Caco-2 (cell line): ENCODE results near the gene CC2D2A. TPM values are rescaled to one million over a fixed set of nuclear protein-coding genes. Genes with fewer than 3 reads are reported as not detected.

Source experiments
- BruUV-seq: library from RNA; stranded (reverse); fragments of 400-500 nt; replicated peaks from 2 replicates; lab custom pipeline; 2021; lab: Mats Ljungman, UMichigan
- CTCF ChIA-PET: fragments of 300-600 bp; sonication (Branson Sonifier 250); formaldehyde crosslinking; loops from one replicate; lab custom pipeline; 2022; ENCODE audit warnings: antibody characterized with exemption; lab: Charles Lee
- POLR2A ChIA-PET: fragments of 300-600 bp; sonication (Branson Sonifier 250); formaldehyde crosslinking; loops from one replicate; lab custom pipeline; 2022; ENCODE audit warnings: antibody characterized with exemption; lab: Charles Lee
- DNase-seq, 2 experiments: peaks; one replicate each; pipeline versions ENCODE4 v3.0.0 to v3.0.0-alpha.2; 2020 to 2022
- H3K27me3 ChIP-seq: replicated peaks from 2 replicates; pipeline ENCODE4 v1.6.0; 2011; ENCODE audit warnings: low read length; ENCODE audit not compliant: control insufficient read depth, insufficient read depth
- H3K36me3 ChIP-seq: 2 replicates; pipeline ENCODE4 v1.5.1; 2011; ENCODE audit warnings: low read length; ENCODE audit not compliant: control insufficient read depth, insufficient read depth
- H3K4me1 ChIP-seq: fragments of 250-450 bp; sonication (Bioruptor Pico); 2 replicates; pipeline ENCODE4 v1.5.1; 2020; ENCODE audit warnings: mild to moderate bottlenecking
- H3K4me3 ChIP-seq: 2 replicates; pipeline ENCODE4 v1.5.1; 2011; ENCODE audit warnings: low read depth, mild to moderate bottlenecking, control low read depth, low read length
- H3K9me3 ChIP-seq: fragments of 250-450 bp; sonication (Bioruptor Pico); 2 replicates; pipeline ENCODE4 v1.5.1; 2020; ENCODE audit warnings: mild to moderate bottlenecking, moderate library complexity
- H3K27ac Mint-ChIP-seq: one replicate; pipeline ENCODE4 v1.8.0; 2022; ENCODE audit warnings: mixed read lengths; ENCODE audit not compliant: unreplicated experiment
- H3K27me3 Mint-ChIP-seq: one replicate; pipeline ENCODE4 v1.8.0; 2022; ENCODE audit warnings: mixed read lengths; ENCODE audit not compliant: insufficient read depth, unreplicated experiment
- H3K36me3 Mint-ChIP-seq: one replicate; pipeline ENCODE4 v1.8.0; 2022; ENCODE audit warnings: mild to moderate bottlenecking, mixed read lengths; ENCODE audit not compliant: insufficient read depth, unreplicated experiment
- H3K4me1 Mint-ChIP-seq: one replicate; pipeline ENCODE4 v1.8.0; 2022; ENCODE audit warnings: low read depth, mixed read lengths; ENCODE audit not compliant: unreplicated experiment
- H3K4me3 Mint-ChIP-seq: one replicate; pipeline ENCODE4 v1.8.0; 2022; ENCODE audit warnings: mild to moderate bottlenecking, moderate library complexity, mixed read lengths; ENCODE audit not compliant: unreplicated experiment
- H3K9me3 Mint-ChIP-seq: one replicate; pipeline ENCODE4 v1.8.0; 2022; ENCODE audit warnings: mixed read lengths; ENCODE audit not compliant: unreplicated experiment
- intact Hi-C: fragments of 100-400 bp; cut with micrococcal nuclease; formaldehyde crosslinking; loops from one replicate; pipeline ENCODE4 v1.10.0; 2022; ENCODE audit not compliant: unreplicated experiment
- total RNA-seq: library from RNA; stranded (reverse); gene quantifications from 2 replicates; pipeline ENCODE4 v1.2.3, GENCODE V29; 2022
- TF ChIP-seq, protein P1 (sequence below), 2 experiments: fragments of 200-600 bp in 1 of 2; IDR thresholded peaks; 1 replicate in 1 of 2; 2 replicates in 1 of 2; pipeline versions ENCODE4 v1.5.1 to v1.8.0; 2011 to 2022; ENCODE audit warnings: antibody characterized with exemption in 1 of 2, control low read depth in 1 of 2, inconsistent platforms in 1 of 2, low read depth in 1 of 2, low read length in 1 of 2, mild to moderate bottlenecking in 1 of 2, moderate library complexity in 1 of 2; ENCODE audit not compliant: insufficient read depth in 1 of 2, severe bottlenecking in 1 of 2, unreplicated experiment in 1 of 2

The CC2D2A gene
- total RNA-seq, 1 experiment from 2014 or later, result 12.3 TPM

DNA sequence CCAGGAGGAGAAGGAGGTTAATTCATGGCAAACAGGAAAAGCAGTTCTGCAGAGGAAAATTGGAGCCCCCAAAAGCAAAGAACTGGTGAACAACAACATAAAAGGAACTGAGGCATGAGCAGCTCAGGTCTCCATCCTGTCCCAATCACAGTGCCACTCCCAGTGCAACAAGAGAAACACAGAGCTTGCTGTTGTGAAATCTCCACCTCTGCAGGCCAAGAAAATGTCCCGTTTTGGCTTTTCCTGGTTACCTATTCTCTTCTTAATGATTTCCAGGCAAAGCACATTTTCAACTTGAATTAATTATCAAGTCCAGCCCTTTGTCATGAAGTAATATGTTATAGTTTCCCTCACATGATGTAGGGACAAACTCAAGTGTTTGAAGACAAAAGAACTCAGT is 41.1 kb upstream of the CC2D2A start:
- Histone ChIP-seq H3K4me3 (no peak overlapping the region), H3K9me3 (no peaks in the 10 kb centered on the region), H3K4me1 (no peaks in the 10 kb centered on the region), H3K36me3 (no peaks in the 10 kb centered on the region), H3K27me3 (no peaks in the 10 kb centered on the region)
- ChIA-PET POLR2A (no interaction called here), CTCF (interaction anchor here (0.5 kb wide), 1 partner anchor 205 kb away, joined by 3 read pairs; no protein-coding TSS in a partner anchor)
- H3K9me3 Mint-ChIP-seq, result no peaks in the 10 kb centered on the region
- DNase-seq, result no peak
- BruUV-seq, result no TSS peak
- TF ChIP-seq, protein P1, sequence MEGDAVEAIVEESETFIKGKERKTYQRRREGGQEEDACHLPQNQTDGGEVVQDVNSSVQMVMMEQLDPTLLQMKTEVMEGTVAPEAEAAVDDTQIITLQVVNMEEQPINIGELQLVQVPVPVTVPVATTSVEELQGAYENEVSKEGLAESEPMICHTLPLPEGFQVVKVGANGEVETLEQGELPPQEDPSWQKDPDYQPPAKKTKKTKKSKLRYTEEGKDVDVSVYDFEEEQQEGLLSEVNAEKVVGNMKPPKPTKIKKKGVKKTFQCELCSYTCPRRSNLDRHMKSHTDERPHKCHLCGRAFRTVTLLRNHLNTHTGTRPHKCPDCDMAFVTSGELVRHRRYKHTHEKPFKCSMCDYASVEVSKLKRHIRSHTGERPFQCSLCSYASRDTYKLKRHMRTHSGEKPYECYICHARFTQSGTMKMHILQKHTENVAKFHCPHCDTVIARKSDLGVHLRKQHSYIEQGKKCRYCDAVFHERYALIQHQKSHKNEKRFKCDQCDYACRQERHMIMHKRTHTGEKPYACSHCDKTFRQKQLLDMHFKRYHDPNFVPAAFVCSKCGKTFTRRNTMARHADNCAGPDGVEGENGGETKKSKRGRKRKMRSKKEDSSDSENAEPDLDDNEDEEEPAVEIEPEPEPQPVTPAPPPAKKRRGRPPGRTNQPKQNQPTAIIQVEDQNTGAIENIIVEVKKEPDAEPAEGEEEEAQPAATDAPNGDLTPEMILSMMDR (IDR thresholded peaks at IDR 0.05; ENCODE audit: insufficient read depth in 1 of 2, low read depth in 1 of 2, low read length in 1 of 2, severe bottlenecking in 1 of 2, unreplicated experiment in 1 of 2), result no peak
- intact Hi-C loops, result no loop called here
- H3K4me3 Mint-ChIP-seq, result no peak overlapping the region
- peaks cover 24% of the 10 kb centered on the region for H3K27me3 Mint-ChIP-seq
- no peak overlapping the region for H3K27ac Mint-ChIP-seq
- H3K36me3 Mint-ChIP-seq, result no peaks in the 10 kb centered on the region
- no peaks in the 10 kb centered on the region for H3K4me1 Mint-ChIP-seq

DNA sequence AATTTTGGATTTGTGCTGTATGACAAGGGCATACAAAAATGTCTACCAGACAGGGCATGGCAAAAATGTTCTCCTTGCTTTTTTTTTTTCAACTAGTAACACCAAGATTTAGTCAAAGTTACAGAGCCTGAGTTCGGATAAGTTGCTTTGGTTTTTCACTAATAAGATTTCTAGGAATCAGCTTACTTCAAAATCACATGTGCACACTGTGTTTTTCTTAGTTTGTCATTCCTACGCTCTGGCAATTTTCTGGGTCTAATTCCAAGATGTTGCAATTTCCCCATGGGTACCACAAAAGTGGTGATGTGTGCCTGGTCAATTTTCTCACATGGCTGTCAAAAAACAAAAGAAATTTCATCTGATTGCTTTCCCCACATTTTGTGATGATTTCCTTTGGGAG is 35.6 kb upstream of the CC2D2A start:
- Mint-ChIP-seq H3K9me3 (no peaks in the 10 kb centered on the region), H3K27ac (no peak overlapping the region), H3K27me3 (peaks cover 13% of the 10 kb centered on the region), H3K4me3 (no peak overlapping the region), H3K4me1 (no peaks in the 10 kb centered on the region), H3K36me3 (no peaks in the 10 kb centered on the region)
- no TSS peak for BruUV-seq
- POLR2A ChIA-PET, result no interaction called here
- CTCF ChIA-PET, result no interaction called here
- H3K4me1 ChIP-seq, result no peaks in the 10 kb centered on the region
- H3K9me3 ChIP-seq, result no peaks in the 10 kb centered on the region
- no peaks in the 10 kb centered on the region for H3K36me3 ChIP-seq
- intact Hi-C loops, result no loop called here
- DNase-seq, result no peak
- TF ChIP-seq, protein P1 (IDR thresholded peaks at IDR 0.05; ENCODE audit: insufficient read depth in 1 of 2, low read depth in 1 of 2, low read length in 1 of 2, severe bottlenecking in 1 of 2, unreplicated experiment in 1 of 2), result no peak
- no peaks in the 10 kb centered on the region for H3K27me3 ChIP-seq
- no peak overlapping the region for H3K4me3 ChIP-seq

DNA sequence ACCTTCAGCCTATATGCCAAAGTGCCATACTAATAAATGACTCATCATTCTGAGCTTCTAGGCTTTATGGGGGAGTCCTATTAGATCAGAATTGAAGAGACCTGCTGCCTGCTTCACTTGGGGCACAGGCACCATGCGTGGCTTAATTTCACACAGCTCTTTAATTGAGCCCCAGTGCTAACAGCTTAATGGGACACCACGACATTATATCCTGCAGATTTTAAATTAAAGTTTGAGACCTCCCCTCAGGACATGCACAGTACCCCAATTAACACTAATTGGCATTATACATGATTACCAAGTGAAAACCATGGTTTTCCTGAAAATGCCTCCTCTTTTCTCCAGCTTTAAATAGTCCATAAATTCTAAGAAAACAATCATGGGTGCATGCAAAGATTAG is 35.0 kb upstream of the CC2D2A start:
- H3K4me1 ChIP-seq, result no peaks in the 10 kb centered on the region
- no peaks in the 10 kb centered on the region for H3K36me3 Mint-ChIP-seq
- H3K36me3 ChIP-seq, result no peaks in the 10 kb centered on the region
- intact Hi-C loops, result no loop called here
- POLR2A ChIA-PET, result no interaction called here
- no peak overlapping the region for H3K4me3 Mint-ChIP-seq
- H3K4me1 Mint-ChIP-seq, result no peaks in the 10 kb centered on the region
- no TSS peak for BruUV-seq
- no peaks in the 10 kb centered on the region for H3K9me3 ChIP-seq
- H3K27me3 Mint-ChIP-seq, result peaks cover 13% of the 10 kb centered on the region
- no peaks in the 10 kb centered on the region for H3K9me3 Mint-ChIP-seq
- no peaks in the 10 kb centered on the region for H3K27me3 ChIP-seq
- H3K4me3 ChIP-seq, result no peak overlapping the region
- TF ChIP-seq, protein P1 (IDR thresholded peaks at IDR 0.05; ENCODE audit: insufficient read depth in 1 of 2, low read depth in 1 of 2, low read length in 1 of 2, severe bottlenecking in 1 of 2, unreplicated experiment in 1 of 2), result no peak
- no peak for DNase-seq
- CTCF ChIA-PET, result no interaction called here
- H3K27ac Mint-ChIP-seq, result no peak overlapping the region
